GM23248 (cell line): ENCODE results near the gene ASS1. TPM values are rescaled to one million over a fixed set of nuclear protein-coding genes. Genes with fewer than 3 reads are reported as not detected.

Source experiments
- DNase-seq: peaks from one replicate; pipeline ENCODE4 v3.0.0-alpha.2; 2015
- H2AFZ ChIP-seq: fragments of 200-600 bp; sonication (generic); 2 replicates; pipeline ENCODE4 v1.6.1; 2016; ENCODE audit warnings: antibody characterized with exemption
- H3F3A ChIP-seq: fragments of 200-600 bp; sonication (generic); 2 replicates; pipeline ENCODE4 v1.6.1; 2016; ENCODE audit warnings: mild to moderate bottlenecking, antibody characterized with exemption, mixed run types; ENCODE audit not compliant: insufficient read depth
- H3K27ac ChIP-seq: fragments of 200-600 bp; sonication (generic); 2 replicates; pipeline ENCODE4 v1.5.1; 2016; ENCODE audit warnings: mild to moderate bottlenecking
- H3K27me3 ChIP-seq: fragments of 200-600 bp; sonication (generic); replicated peaks from 2 replicates; pipeline ENCODE4 v1.6.1; 2016; ENCODE audit warnings: mild to moderate bottlenecking; ENCODE audit not compliant: insufficient read depth
- H3K36me3 ChIP-seq: fragments of 200-600 bp; sonication (generic); 2 replicates; pipeline ENCODE4 v1.6.1; 2016; ENCODE audit warnings: low read depth, mild to moderate bottlenecking
- H3K4me1 ChIP-seq: fragments of 200-600 bp; sonication (generic); 2 replicates; pipeline ENCODE4 v1.6.1; 2016; ENCODE audit warnings: mild to moderate bottlenecking; ENCODE audit not compliant: insufficient read depth
- H3K4me2 ChIP-seq: fragments of 200-600 bp; sonication (generic); one replicate; pipeline ENCODE4 v1.6.1; 2016; ENCODE audit warnings: mild to moderate bottlenecking; ENCODE audit not compliant: unreplicated experiment
- H3K4me3 ChIP-seq: fragments of 200-600 bp; sonication (generic); 2 replicates; pipeline ENCODE4 v1.5.1; 2016; ENCODE audit warnings: mild to moderate bottlenecking
- H3K79me2 ChIP-seq: fragments of 200-600 bp; sonication (generic); 2 replicates; pipeline ENCODE4 v1.6.1; 2016; ENCODE audit warnings: mild to moderate bottlenecking; ENCODE audit not compliant: insufficient read depth
- H3K9ac ChIP-seq: fragments of 200-600 bp; sonication (generic); 2 replicates; pipeline ENCODE4 v1.6.1; 2016; ENCODE audit warnings: mild to moderate bottlenecking
- H3K9me2 ChIP-seq: fragments of 200-600 bp; sonication (generic); 2 replicates; pipeline ENCODE4 v1.6.1; 2016; ENCODE audit warnings: mixed run types, mild to moderate bottlenecking, moderate library complexity; ENCODE audit not compliant: insufficient read depth
- H3K9me3 ChIP-seq: fragments of 200-600 bp; sonication (generic); one replicate; pipeline ENCODE4 v1.6.1; 2017; ENCODE audit warnings: low read depth
- H4K20me1 ChIP-seq: fragments of 200-600 bp; sonication (generic); 2 replicates; pipeline ENCODE4 v1.6.0; 2016; ENCODE audit not compliant: insufficient read depth
- EZH2 ChIP-seq: fragments of 200-600 bp; sonication (generic); IDR thresholded peaks from 2 replicates; pipeline ENCODE4 v1.6.1; 2018; ENCODE audit warnings: antibody characterized with exemption, mild to moderate bottlenecking; ENCODE audit not compliant: insufficient read depth, poor library complexity, severe bottlenecking
- EZH2phosphoT487 ChIP-seq: fragments of 200-600 bp; sonication (generic); IDR thresholded peaks from 2 replicates; pipeline ENCODE4 v1.6.1; 2018; ENCODE audit warnings: antibody characterized with exemption, moderate library complexity, mild to moderate bottlenecking, low read depth; ENCODE audit not compliant: insufficient read depth
- WGBS, 2 experiments: methylation state at CpG; one replicate each; pipeline ENCODE4 v1.1.6; 2015 to 2017; ENCODE audit warnings: low lambda C conversion rate in 2 of 2, low coverage in 1 of 2; ENCODE audit errors: missing lambda C conversion rate in 2 of 2; 5-methylcytosine and 5-hydroxymethylcytosine counted together
- in situ Hi-C: fragments of 300-500 bp; cut with MboI; formaldehyde crosslinking; loops from 2 replicates; pipeline ENCODE4 v1.15.0; 2020
- polyA plus RNA-seq: library from polyadenylated mRNA; unstranded; fragments of >200 nt; fragmentation: Nextera tagmentation; extraction: Ambion mirVana; gene quantifications from 2 replicates; pipeline ENCODE4 v1.2.1, GENCODE V29; 2016
- total RNA-seq: library from RNA; depleted of rRNA; stranded (reverse); fragments of >200 nt; shearing (Covaris generic); gene quantifications from 2 replicates; pipeline ENCODE4 v1.2.3, GENCODE V29; 2014

ASS1 gene
- total and polyA plus RNA-seq, 2 experiments from 2014 or later, result 124 to 216 TPM

DNA sequence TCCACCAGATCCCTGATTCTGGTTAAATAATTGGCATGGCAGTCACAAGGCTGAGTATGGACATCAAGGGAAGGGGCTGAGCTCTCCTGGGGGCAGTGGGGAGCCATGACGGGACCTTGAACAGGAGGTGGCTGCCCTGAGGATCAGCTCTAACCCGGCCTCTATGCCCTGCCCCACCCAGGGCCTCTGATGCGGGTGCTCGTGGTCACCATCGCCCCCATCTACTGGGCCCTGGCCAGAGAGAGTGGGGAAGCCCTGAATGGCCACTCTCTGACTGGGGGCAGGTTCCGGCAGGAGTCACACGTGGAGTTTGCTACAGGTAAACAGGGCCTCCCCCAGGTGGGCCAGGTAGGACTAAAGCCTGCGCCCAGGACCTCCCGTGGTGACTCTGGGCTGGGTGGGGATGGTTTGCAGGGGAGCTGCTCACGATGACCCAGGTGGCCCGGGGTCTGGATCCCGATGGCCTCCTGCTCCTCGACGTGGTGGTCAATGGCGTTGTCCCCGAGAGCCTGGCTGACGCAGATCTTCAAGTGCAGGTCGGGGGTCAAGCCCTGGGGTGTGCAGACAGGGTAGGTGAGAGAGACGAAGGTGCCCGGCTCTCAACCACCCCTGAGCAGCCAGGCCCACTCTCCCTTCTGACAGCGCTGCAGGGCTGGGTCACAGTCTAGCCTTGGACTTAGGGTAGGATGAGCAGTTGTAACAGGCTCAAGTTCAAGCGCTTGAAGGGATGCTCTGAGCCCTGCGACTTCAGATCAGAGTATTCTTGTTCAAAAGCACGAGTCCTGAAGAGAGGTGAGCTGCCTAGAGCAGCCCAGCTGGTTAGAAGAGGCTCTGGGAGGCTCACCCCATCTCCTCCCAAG is 19.9 kb upstream of the ASS1 start:
- H3K9me3 ChIP-seq, result no peaks in the 10 kb centered on the region
- in situ Hi-C loops, result no loop called here
- 84 to 89% methylated on average over 24 of the region's 24 CpGs for WGBS, 2 experiments

DNA sequence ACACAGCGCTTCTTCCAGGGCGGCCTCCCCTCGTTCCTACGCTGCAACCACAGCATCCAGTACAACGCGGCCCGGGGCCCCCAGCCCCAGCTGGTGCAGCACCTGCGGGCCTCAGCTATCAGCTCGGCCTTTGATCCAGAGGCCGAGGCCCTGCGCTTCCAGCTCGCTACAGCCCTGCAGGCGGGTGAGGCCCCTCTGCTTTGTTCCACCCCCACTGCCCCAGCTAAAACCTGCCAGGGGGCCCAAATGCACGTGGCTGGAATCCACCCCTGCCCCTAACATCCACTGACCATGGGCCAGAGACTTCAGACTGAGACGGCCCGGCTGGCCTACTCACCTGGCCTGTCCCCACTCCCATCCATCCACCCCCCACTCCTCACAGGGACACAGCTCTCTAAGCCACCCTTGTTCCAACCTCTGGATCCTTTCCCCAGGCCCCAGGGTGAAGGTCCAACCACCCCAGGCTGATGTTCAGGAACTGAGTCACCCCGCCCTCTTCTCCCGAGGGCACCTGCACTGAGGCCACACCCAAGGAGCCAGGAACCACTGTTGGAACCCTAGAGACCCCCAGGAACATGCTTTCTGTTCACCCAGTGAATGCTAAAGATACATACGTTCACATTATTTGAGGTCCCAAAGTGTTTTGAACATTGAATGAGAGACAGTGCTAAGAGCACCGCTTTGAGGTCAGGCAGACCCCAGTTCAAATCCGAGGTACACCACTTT is 18.9 kb upstream of the ASS1 start:
- no peaks in the 10 kb centered on the region for H3K9me3 ChIP-seq
- no peaks in the 10 kb centered on the region for H3F3A ChIP-seq
- H3K4me2 ChIP-seq, result no peak overlapping the region
- H2AFZ ChIP-seq, result no peak overlapping the region
- no peak overlapping the region for H3K9ac ChIP-seq
- WGBS, 2 experiments, result 83 to 86% methylated on average over 21 of the region's 21 CpGs
- H4K20me1 ChIP-seq, result no peaks in the 10 kb centered on the region
- DNase-seq, result no peak
- no peaks in the 10 kb centered on the region for H3K27me3 ChIP-seq
- in situ Hi-C loops, result no loop called here
- TF ChIP-seq EZH2phosphoT487 (no peak), EZH2 (no peak)
- peaks cover 13% of the 10 kb centered on the region for H3K4me1 ChIP-seq
- H3K9me2 ChIP-seq, result no peaks in the 10 kb centered on the region
- H3K36me3 ChIP-seq, result no peaks in the 10 kb centered on the region
- no peak overlapping the region for H3K4me3 ChIP-seq
- no peak overlapping the region for H3K27ac ChIP-seq
- no peaks in the 10 kb centered on the region for H3K79me2 ChIP-seq

More for the DNA sequence above, 19.9 kb upstream of the ASS1 start:
- H3K79me2 ChIP-seq, result no peaks in the 10 kb centered on the region
- no peak overlapping the region for H3K4me3 ChIP-seq
- H3K27me3 ChIP-seq, result no peaks in the 10 kb centered on the region
- H3K36me3 ChIP-seq, result no peaks in the 10 kb centered on the region
- TF ChIP-seq EZH2phosphoT487 (no peak), EZH2 (no peak)
- no peaks in the 10 kb centered on the region for H3F3A ChIP-seq
- no peak for DNase-seq
- H3K9ac ChIP-seq, result no peak overlapping the region
- no peaks in the 10 kb centered on the region for H3K9me2 ChIP-seq
- H3K27ac ChIP-seq, result no peak overlapping the region
- H2AFZ ChIP-seq, result no peak overlapping the region
- H3K4me1 ChIP-seq, result peaks cover 13% of the 10 kb centered on the region
- no peaks in the 10 kb centered on the region for H4K20me1 ChIP-seq
- no peak overlapping the region for H3K4me2 ChIP-seq

DNA sequence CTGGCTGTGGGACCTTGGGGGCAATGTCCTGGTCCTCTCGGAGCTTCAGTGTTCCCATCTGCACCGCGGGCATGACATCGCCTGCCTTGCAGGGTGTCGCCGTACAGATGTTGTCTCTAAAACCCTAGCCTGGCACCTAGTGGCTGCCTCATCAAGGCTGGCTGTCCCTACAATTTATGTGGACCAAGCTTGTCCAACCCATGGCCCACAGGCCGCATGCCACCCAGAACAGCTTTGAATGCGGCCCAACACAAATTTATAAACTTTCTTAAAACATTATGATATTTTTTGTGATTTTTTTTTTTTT is 18.3 kb upstream of the ASS1 start:
- TF ChIP-seq EZH2 (no peak), EZH2phosphoT487 (no peak)
- Histone ChIP-seq H3K27me3 (no peaks in the 10 kb centered on the region), H2AFZ (no peak overlapping the region), H3K9me2 (no peaks in the 10 kb centered on the region), H3K4me3 (no peak overlapping the region), H3K27ac (no peak overlapping the region), H3K4me1 (peaks cover 13% of the 10 kb centered on the region), H3K4me2 (no peak overlapping the region), H3K36me3 (no peaks in the 10 kb centered on the region), H3K9ac (no peak overlapping the region), H3K79me2 (no peaks in the 10 kb centered on the region), H3F3A (no peaks in the 10 kb centered on the region), H3K9me3 (no peaks in the 10 kb centered on the region), H4K20me1 (no peaks in the 10 kb centered on the region)
- in situ Hi-C loops, result no loop called here
- DNase-seq, result no peak
- 99 to 100% methylated on average over 8 of the region's 8 CpGs for WGBS, 2 experiments

DNA sequence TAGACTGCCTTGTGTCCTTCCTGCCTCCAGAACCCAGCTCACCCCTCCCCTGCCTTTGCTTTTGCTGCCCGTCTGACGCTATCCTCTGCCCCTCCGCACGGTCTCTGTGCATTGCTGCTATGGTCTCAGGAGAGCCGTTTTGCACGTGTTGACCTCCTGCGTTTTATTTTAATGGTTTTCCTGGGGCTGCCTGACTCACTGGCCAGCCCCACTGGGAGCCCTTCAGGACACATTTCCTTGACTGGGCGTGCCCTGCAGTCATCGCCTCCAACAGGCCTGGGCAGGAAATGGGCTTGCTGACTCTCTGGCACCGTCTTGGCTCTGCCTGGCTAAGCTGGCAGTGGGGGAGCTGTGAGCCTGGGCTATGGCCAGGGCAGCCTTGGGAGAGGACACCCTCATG is 17.9 kb upstream of the ASS1 start:
- Histone ChIP-seq H2AFZ (no peak overlapping the region), H3K27me3 (no peaks in the 10 kb centered on the region), H3K9me2 (no peaks in the 10 kb centered on the region), H3K4me1 (peaks cover 12% of the 10 kb centered on the region), H4K20me1 (no peaks in the 10 kb centered on the region), H3K79me2 (no peaks in the 10 kb centered on the region), H3K9ac (no peak overlapping the region), H3K4me2 (no peak overlapping the region), H3K36me3 (no peaks in the 10 kb centered on the region), H3F3A (no peaks in the 10 kb centered on the region), H3K9me3 (no peaks in the 10 kb centered on the region), H3K4me3 (no peak overlapping the region), H3K27ac (no peak overlapping the region)
- no peak for TF ChIP-seq EZH2
- TF ChIP-seq EZH2phosphoT487, result no peak
- 23 to 37% methylated on average over 10 of the region's 10 CpGs for WGBS, 2 experiments
- in situ Hi-C loops, result no loop called here
- peak; percentile 94 for DNase-seq
